ENCODE data around the gene BCL3. TPM values are rescaled to one million over a fixed set of nuclear protein-coding genes. Genes with fewer than 3 reads are reported as not detected.

BCL3 gene
- polyA plus RNA-seq, 1 donor (not counting 4 experiments of a cell fraction or from before 2014, with no cell fraction given): 1.1 TPM

GRCh38 chr19:44796701-44797115 lies 48.2 kb downstream of the BCL3 start:
- dilution Hi-C loops (cut with MboI; ENCODE audit: extremely low pct_ligation_motif_present, low sequenced_read_pairs): no loop called here
- no peak for FAIRE-seq
- Histone ChIP-seq H3K27ac (ENCODE audit: control insufficient read depth, insufficient read depth, low read length) (no peak overlapping the region), H3K4me2 (ENCODE audit: control insufficient read depth, extremely low read depth, insufficient read depth, low read depth, low read length) (no peak overlapping the region), H3K9me1 (ENCODE audit: control insufficient read depth, extremely low read depth, insufficient read depth, low read length) (no peaks in the 10 kb centered on the region), H3K4me3 (ENCODE audit: control insufficient read depth in 2 of 3, extremely low read depth in 1 of 3, insufficient read depth in 2 of 3, low read depth in 1 of 3, low read length in 3 of 3) (no peak overlapping the region), H3K79me2 (ENCODE audit: control insufficient read depth, insufficient read depth, low read length) (peaks cover 2% of the 10 kb centered on the region), H4K20me1 (ENCODE audit: control insufficient read depth, extremely low read depth, insufficient read depth, low read length) (peaks cover 6% of the 10 kb centered on the region), H3K9me3 (ENCODE audit: control insufficient read depth, low read depth, low read length) (no peaks in the 10 kb centered on the region), H3K4me1 (ENCODE audit: control insufficient read depth, extremely low read depth, insufficient read depth, low read length) (no peaks in the 10 kb centered on the region), H3K27me3 (ENCODE audit: control insufficient read depth, extremely low read depth, insufficient read depth, low read length) (no peaks in the 10 kb centered on the region), H3K9ac (ENCODE audit: control insufficient read depth, extremely low read depth, insufficient read depth, low read length) (no peak overlapping the region), H2AFZ (ENCODE audit: control insufficient read depth, low read length) (no peak overlapping the region), H3K36me3 (ENCODE audit: control insufficient read depth in 2 of 2, extremely low read depth in 1 of 2, insufficient read depth in 2 of 2, low read length in 2 of 2) (peaks cover 37 to 44% of the 10 kb centered on the region in 2 experiments)
- no peak for DNase-seq (ENCODE audit: low read depth, low spot score)
- TF ChIP-seq CTCF (optimal IDR thresholded peaks at IDR 0.05 in 1 of 3, IDR thresholded peaks at IDR 0.05 in 1 of 3, conservative IDR thresholded peaks at IDR 0.05 in 1 of 3; ENCODE audit: extremely low read depth in 1 of 3, insufficient read depth in 2 of 3, low read length in 3 of 3) (no peak), EZH2 (IDR thresholded peaks at IDR 0.05; ENCODE audit: low read length) (no peak)

- dilution Hi-C loops (cut with MboI; ENCODE audit: extremely low pct_ligation_motif_present, low sequenced_read_pairs): no loop called here
- Histone ChIP-seq H3K9me1 (ENCODE audit: control insufficient read depth, extremely low read depth, insufficient read depth, low read length) (no peaks in the 10 kb centered on the region), H2AFZ (ENCODE audit: control insufficient read depth, low read length) (no peak overlapping the region), H3K79me2 (ENCODE audit: control insufficient read depth, insufficient read depth, low read length) (no peaks in the 10 kb centered on the region), H3K4me3 (ENCODE audit: control insufficient read depth in 2 of 3, extremely low read depth in 1 of 3, insufficient read depth in 2 of 3, low read depth in 1 of 3, low read length in 3 of 3) (no peak overlapping the region), H3K9ac (ENCODE audit: control insufficient read depth, extremely low read depth, insufficient read depth, low read length) (no peak overlapping the region), H3K36me3 (ENCODE audit: control insufficient read depth in 2 of 2, extremely low read depth in 1 of 2, insufficient read depth in 2 of 2, low read length in 2 of 2) (peaks cover 38 to 45% of the 10 kb centered on the region in 2 experiments), H3K9me3 (ENCODE audit: control insufficient read depth, low read depth, low read length) (no peaks in the 10 kb centered on the region), H3K4me2 (ENCODE audit: control insufficient read depth, extremely low read depth, insufficient read depth, low read depth, low read length) (no peak overlapping the region), H3K4me1 (ENCODE audit: control insufficient read depth, extremely low read depth, insufficient read depth, low read length) (no peaks in the 10 kb centered on the region), H4K20me1 (ENCODE audit: control insufficient read depth, extremely low read depth, insufficient read depth, low read length) (peaks cover 6% of the 10 kb centered on the region), H3K27ac (ENCODE audit: control insufficient read depth, insufficient read depth, low read length) (no peak overlapping the region), H3K27me3 (ENCODE audit: control insufficient read depth, extremely low read depth, insufficient read depth, low read length) (no peaks in the 10 kb centered on the region)
- FAIRE-seq (no peak), DNase-seq (ENCODE audit: low read depth, low spot score) (no peak)
- TF ChIP-seq CTCF (optimal IDR thresholded peaks at IDR 0.05 in 1 of 3, IDR thresholded peaks at IDR 0.05 in 1 of 3, conservative IDR thresholded peaks at IDR 0.05 in 1 of 3; ENCODE audit: extremely low read depth in 1 of 3, insufficient read depth in 2 of 3, low read length in 3 of 3): no peak
- TF ChIP-seq EZH2 (IDR thresholded peaks at IDR 0.05; ENCODE audit: low read length): no peak
Measured at GRCh38 chr19:44799627-44800346, 51.3 kb downstream of the BCL3 start.
